ENCODE results near the gene MLXIPL. TPM values are rescaled to one million over a fixed set of nuclear protein-coding genes. Genes with fewer than 3 reads are reported as not detected.

Gene MLXIPL
- total RNA-seq, 1 donor from 2014 or later, result 0.41 TPM

- Histone ChIP-seq H3K4me3 (peak overlapping the region; percentile 62), H3K36me3 (no peaks in the 10 kb centered on the region), H3K27ac (replicated peaks) (no peak overlapping the region), H3K9me3 (replicated peaks) (no peaks in the 10 kb centered on the region), H3K4me1 (peaks cover 5% of the 10 kb centered on the region), H3K27me3 (ENCODE audit: low read depth) (peaks cover 98% of the 10 kb centered on the region)
- no peak for DNase-seq
- intact Hi-C loops (cut with micrococcal nuclease), result no loop called here
- TF ChIP-seq, protein P1, sequence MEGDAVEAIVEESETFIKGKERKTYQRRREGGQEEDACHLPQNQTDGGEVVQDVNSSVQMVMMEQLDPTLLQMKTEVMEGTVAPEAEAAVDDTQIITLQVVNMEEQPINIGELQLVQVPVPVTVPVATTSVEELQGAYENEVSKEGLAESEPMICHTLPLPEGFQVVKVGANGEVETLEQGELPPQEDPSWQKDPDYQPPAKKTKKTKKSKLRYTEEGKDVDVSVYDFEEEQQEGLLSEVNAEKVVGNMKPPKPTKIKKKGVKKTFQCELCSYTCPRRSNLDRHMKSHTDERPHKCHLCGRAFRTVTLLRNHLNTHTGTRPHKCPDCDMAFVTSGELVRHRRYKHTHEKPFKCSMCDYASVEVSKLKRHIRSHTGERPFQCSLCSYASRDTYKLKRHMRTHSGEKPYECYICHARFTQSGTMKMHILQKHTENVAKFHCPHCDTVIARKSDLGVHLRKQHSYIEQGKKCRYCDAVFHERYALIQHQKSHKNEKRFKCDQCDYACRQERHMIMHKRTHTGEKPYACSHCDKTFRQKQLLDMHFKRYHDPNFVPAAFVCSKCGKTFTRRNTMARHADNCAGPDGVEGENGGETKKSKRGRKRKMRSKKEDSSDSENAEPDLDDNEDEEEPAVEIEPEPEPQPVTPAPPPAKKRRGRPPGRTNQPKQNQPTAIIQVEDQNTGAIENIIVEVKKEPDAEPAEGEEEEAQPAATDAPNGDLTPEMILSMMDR (IDR thresholded peaks at IDR 0.05; ENCODE audit: borderline replicate concordance), result peak; percentile 14
Observed at GRCh38 chr7:73647725-73648592, 23.6 kb upstream of the MLXIPL start.

GRCh38 chr7:73646785-73647724 lies 22.7 kb upstream of the MLXIPL start:
- H3K4me1 ChIP-seq, result peaks cover 5% of the 10 kb centered on the region
- no peaks in the 10 kb centered on the region for H3K36me3 ChIP-seq
- peaks cover 98% of the 10 kb centered on the region for H3K27me3 ChIP-seq (ENCODE audit: low read depth)
- H3K4me3 ChIP-seq, result peak overlapping the region; percentile 62
- TF ChIP-seq, protein P1 (IDR thresholded peaks at IDR 0.05; ENCODE audit: borderline replicate concordance), result no peak
- H3K27ac ChIP-seq (replicated peaks), result no peak overlapping the region
- no peak for DNase-seq
- intact Hi-C loops (cut with micrococcal nuclease), result no loop called here
- no peaks in the 10 kb centered on the region for H3K9me3 ChIP-seq (replicated peaks)

GRCh38 chr7:73645643-73646174 lies 21.4 kb upstream of the MLXIPL start:
- Histone ChIP-seq H3K27ac (replicated peaks) (no peak overlapping the region), H3K27me3 (ENCODE audit: low read depth) (peaks cover 99% of the 10 kb centered on the region), H3K36me3 (no peaks in the 10 kb centered on the region), H3K4me1 (peaks cover 5% of the 10 kb centered on the region), H3K9me3 (replicated peaks) (peaks cover 10% of the 10 kb centered on the region), H3K4me3 (no peak overlapping the region)
- no peak for DNase-seq
- TF ChIP-seq, protein P1 (IDR thresholded peaks at IDR 0.05; ENCODE audit: borderline replicate concordance), result no peak
- intact Hi-C loops (cut with micrococcal nuclease), result no loop called here

GRCh38 chr7:73644688-73645286 lies 20.5 kb upstream of the MLXIPL start:
- no peaks in the 10 kb centered on the region for H3K36me3 ChIP-seq
- DNase-seq, result no peak
- no peak overlapping the region for H3K27ac ChIP-seq (replicated peaks)
- TF ChIP-seq, protein P1 (IDR thresholded peaks at IDR 0.05; ENCODE audit: borderline replicate concordance), result no peak
- intact Hi-C loops (cut with micrococcal nuclease), result no loop called here
- H3K4me1 ChIP-seq, result peaks cover 5% of the 10 kb centered on the region
- H3K4me3 ChIP-seq, result no peak overlapping the region
- H3K9me3 ChIP-seq (replicated peaks), result peaks cover 10% of the 10 kb centered on the region
- H3K27me3 ChIP-seq (ENCODE audit: low read depth), result peaks cover 92% of the 10 kb centered on the region

GRCh38 chr7:73642834-73643233 lies 18.5 kb upstream of the MLXIPL start:
- Histone ChIP-seq H3K4me3 (no peak overlapping the region), H3K36me3 (no peaks in the 10 kb centered on the region), H3K9me3 (replicated peaks) (peaks cover 10% of the 10 kb centered on the region), H3K4me1 (peaks cover 1% of the 10 kb centered on the region), H3K27me3 (ENCODE audit: low read depth) (peaks cover 73% of the 10 kb centered on the region), H3K27ac (replicated peaks) (no peak overlapping the region)
- intact Hi-C loops (cut with micrococcal nuclease), result no loop called here
- TF ChIP-seq, protein P1 (IDR thresholded peaks at IDR 0.05; ENCODE audit: borderline replicate concordance), result no peak
- no peak for DNase-seq
